ENCODE measurements around the gene SDC3. TPM values are rescaled to one million over a fixed set of nuclear protein-coding genes. Genes with fewer than 3 reads are reported as not detected.

The SDC3 gene
- total RNA-seq, 4 donors from 2014 or later = 44.1 to 101 (median 56.5) TPM

DNA sequence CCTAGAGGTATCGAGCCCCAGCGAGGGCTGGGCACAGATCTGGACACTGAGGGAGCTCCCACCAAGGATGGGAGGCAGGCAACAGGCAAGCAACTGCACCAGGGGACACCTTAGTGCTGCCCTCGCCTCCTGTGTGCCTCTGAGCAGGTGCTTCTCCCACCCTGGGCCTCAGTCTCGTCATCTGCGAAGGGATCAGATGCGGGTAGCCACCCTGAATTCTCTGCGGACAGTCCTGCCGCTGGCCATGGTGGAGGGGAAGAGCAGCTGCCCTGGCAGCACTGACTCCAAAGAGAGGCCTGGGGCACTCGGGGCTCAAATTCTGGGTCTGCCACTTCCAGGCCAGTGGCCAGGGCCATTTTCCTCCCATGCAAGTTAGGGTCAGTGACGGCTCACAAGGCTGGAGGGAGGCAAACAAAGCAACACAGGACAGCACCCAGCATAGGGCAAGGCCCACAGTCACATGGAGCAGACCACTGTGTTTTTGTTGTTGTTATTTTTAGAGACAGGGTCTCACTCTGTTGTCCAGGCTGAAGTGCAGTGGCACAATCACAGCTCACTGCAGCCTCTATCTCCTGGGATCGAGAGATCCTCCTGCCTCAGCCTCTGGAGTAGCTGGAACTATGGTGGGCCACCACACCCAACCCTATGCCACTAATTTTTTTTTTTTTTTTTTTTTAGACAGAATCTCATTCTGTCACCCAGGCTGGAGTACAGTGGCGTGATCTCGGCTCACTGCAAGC is 7.1 kb upstream of the SDC3 start:
- Histone ChIP-seq H3K36me3 (no peaks in the 10 kb centered on the region), H3K9me3 (no peaks in the 10 kb centered on the region), H3K27me3 (no peaks in the 10 kb centered on the region), H3K4me3 (no peak overlapping the region), H3K27ac (replicated peaks in 1 of 4) (no peak overlapping the region), H3K4me1 (peaks cover 4 to 13% (median 9%) of the 10 kb centered on the region in 4 donors)
- intact Hi-C loops (cut with DNase I) = no loop called here
- no peak for DNase-seq (ENCODE audit: extremely low spot score)
- TF ChIP-seq POLR2A (IDR thresholded peaks at IDR 0.05; ENCODE audit: low read depth) (no peak), POLR2AphosphoS5 (IDR thresholded peaks at IDR 0.05) (no peak), EP300 (IDR thresholded peaks at IDR 0.05) (no peak), CTCF (IDR thresholded peaks at IDR 0.05) (no peak)
- 94% methylated on average over 7 of the region's 13 CpGs for WGBS

DNA sequence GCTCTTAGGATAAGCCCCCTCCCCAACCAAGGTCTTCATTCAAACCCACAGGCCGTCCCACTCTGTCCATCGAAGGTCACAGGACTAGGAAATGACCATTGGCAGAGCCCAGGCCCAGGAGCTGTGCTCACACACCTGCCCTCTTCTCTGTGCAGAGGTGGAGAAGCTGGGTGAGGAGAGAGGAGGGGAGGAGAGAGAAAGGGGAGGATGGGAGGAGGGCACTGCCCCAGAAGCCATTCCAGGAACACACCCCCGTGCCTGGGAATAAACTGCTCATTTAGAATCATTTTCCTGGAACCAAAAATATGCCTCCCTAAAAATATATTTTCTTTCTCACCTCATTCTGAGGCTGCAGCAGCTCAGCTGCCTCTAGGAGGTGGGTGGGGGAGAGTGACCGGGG is 6.4 kb upstream of the SDC3 start:
- TF ChIP-seq POLR2AphosphoS5 (IDR thresholded peaks at IDR 0.05) (no peak), EP300 (IDR thresholded peaks at IDR 0.05) (no peak), CTCF (IDR thresholded peaks at IDR 0.05) (no peak), POLR2A (IDR thresholded peaks at IDR 0.05; ENCODE audit: low read depth) (no peak)
- Histone ChIP-seq H3K27ac (replicated peaks in 1 of 4) (no peak overlapping the region), H3K27me3 (no peaks in the 10 kb centered on the region), H3K36me3 (no peaks in the 10 kb centered on the region), H3K4me1 (peaks cover 4 to 15% (median 10%) of the 10 kb centered on the region in 4 donors), H3K4me3 (no peak overlapping the region), H3K9me3 (no peaks in the 10 kb centered on the region)
- intact Hi-C loops (cut with DNase I) = loop anchor here (5.0 kb wide), 1 partner anchor 133 kb away; no protein-coding TSS in a partner anchor
- WGBS = 85% methylated on average over 4 of the region's 4 CpGs
- DNase-seq (ENCODE audit: extremely low spot score) = no peak

DNA sequence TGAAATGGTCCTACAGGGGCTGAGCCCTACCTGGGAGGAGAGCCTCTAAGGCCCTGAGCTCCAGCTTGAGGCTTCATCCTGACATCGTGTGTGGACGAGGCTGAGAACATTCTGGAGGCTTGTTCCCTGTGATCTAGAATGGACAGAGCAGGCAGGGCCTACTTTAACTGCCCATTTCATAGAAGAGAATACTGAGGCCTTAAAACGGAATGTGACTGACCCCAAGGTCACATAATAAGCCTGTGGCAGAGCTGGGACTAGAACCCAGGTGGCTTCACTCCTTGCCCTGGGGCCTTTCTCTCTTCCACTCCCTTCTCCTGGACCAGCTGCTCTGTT is 6.0 kb upstream of the SDC3 start:
- WGBS = 88% methylated on average over 3 of the region's 3 CpGs
- intact Hi-C loops (cut with DNase I) = loop anchor here (5.0 kb wide), 1 partner anchor 132 kb away; no protein-coding TSS in a partner anchor

DNA sequence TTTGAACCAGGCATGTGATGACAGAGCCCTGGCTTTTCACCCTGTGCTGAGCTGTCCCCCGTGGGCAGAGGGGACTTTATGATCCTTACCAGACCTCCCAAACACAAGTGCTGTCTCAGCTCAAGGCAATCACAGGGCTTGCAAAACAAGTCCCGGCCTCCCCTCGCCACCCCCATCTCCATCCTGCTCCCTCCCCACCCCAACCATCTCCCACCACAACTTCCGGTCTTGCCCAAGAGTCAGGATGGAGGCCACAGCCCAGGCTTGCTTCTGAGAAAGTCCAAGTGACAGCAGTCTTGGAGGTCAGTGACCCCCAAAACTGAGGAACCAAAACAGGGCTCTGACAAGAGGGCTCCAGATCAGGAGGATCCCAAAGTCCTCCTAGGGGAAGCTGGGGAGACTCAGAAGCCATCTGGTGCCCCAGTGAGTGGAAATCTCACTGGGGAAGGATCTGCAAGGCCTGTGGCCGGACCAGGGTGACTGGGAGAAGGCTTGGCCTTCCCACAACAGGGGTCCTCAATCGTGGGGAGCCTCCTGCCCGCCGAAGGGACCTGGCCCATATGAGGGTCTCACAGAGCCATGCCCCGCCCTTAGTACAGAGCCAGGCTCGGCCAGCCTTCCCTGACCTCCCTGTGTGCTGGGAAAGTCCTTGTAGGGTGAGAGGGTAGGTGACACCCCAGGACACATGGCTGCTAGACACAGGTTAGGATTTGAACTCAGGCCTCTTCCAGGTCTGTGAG is 4.5 kb upstream of the SDC3 start:
- DNase-seq (ENCODE audit: extremely low spot score) = no peak
- peak overlapping the region; percentile 17 to 37 (median 20) for H3K27ac ChIP-seq (replicated peaks in 1 of 4)
- 83% methylated on average over 5 of the region's 10 CpGs for WGBS
- intact Hi-C loops (cut with DNase I) = loop anchor here (5.0 kb wide), 1 partner anchor 131 kb away; no protein-coding TSS in a partner anchor
- H3K9me3 ChIP-seq = no peaks in the 10 kb centered on the region
- H3K4me1 ChIP-seq = peaks cover 9 to 24% (median 22%) of the 10 kb centered on the region in 4 donors
- no peak for TF ChIP-seq POLR2A (IDR thresholded peaks at IDR 0.05; ENCODE audit: low read depth)
- TF ChIP-seq EP300 (IDR thresholded peaks at IDR 0.05) = no peak
- TF ChIP-seq POLR2AphosphoS5 (IDR thresholded peaks at IDR 0.05) = no peak
- TF ChIP-seq CTCF (IDR thresholded peaks at IDR 0.05) = no peak
- H3K27me3 ChIP-seq = no peaks in the 10 kb centered on the region
- no peaks in the 10 kb centered on the region for H3K36me3 ChIP-seq
- H3K4me3 ChIP-seq = no peak overlapping the region

More for the DNA sequence above, 6.0 kb upstream of the SDC3 start:
- no peak for DNase-seq (ENCODE audit: extremely low spot score)
- Histone ChIP-seq H3K36me3 (no peaks in the 10 kb centered on the region), H3K9me3 (no peaks in the 10 kb centered on the region), H3K4me1 (peaks cover 4 to 15% (median 13%) of the 10 kb centered on the region in 4 donors), H3K4me3 (no peak overlapping the region), H3K27me3 (no peaks in the 10 kb centered on the region), H3K27ac (replicated peaks in 1 of 4) (no peak overlapping the region)
- TF ChIP-seq POLR2A (IDR thresholded peaks at IDR 0.05; ENCODE audit: low read depth) = no peak
- no peak for TF ChIP-seq CTCF (IDR thresholded peaks at IDR 0.05)

Measured in esophagus muscularis mucosa (tissue), 4 donors.